Left ventricle myocardium superior (tissue), 1 donor: ENCODE data around the gene WDCP. TPM values are rescaled to one million over a fixed set of nuclear protein-coding genes. Genes with fewer than 3 reads are reported as not detected.
A peak's percentile ranks its signal among the peaks of the same experiment; 100 is the strongest.
"Not testable (repeated sequence)": the region's sequence is repeated elsewhere in the genome, so short reads cannot be mapped to it uniquely, and the experiment has no call there.

Experiments used
- ATAC-seq: fragments of 200-7000 bp; cut with Tn5 transposase; one replicate; pipeline ENCODE4 v1.9.1; 2020; ENCODE audit warnings: mild to moderate bottlenecking, moderate library complexity
- DNase-seq: peaks from one replicate; pipeline ENCODE4 v3.0.0-alpha.2; 2020
- intact Hi-C: fragments of 100-400 bp; cut with micrococcal nuclease; formaldehyde crosslinking; loops from one replicate; pipeline ENCODE4 v1.11.0; 2022
- total RNA-seq: library from RNA; stranded (reverse); fragmentation: NEBNext Ultra II Directional; extraction: Animal tissue kit (Norgen Biotek cat#: 25700); gene quantifications from one replicate; pipeline ENCODE4 v1.2.1, GENCODE V29; 2021
- donor health status: DM: no; HTN: yes; CAD: no; lungs with severe emphysema.

The WDCP gene
- total RNA-seq, 1 donor from 2014 or later = 8.0 TPM

GRCh38 chr2:24038786-24039499 lies 8.2 kb downstream of the WDCP start:
- intact Hi-C loops = no loop called here
- DNase-seq (no peak), ATAC-seq (no peak)

- DNase-seq (no peak), ATAC-seq (no peak)
Measured at GRCh38 chr2:24026233-24026632, 21.0 kb downstream of the WDCP start.

GRCh38 chr2:24024996-24025663 lies 22.1 kb downstream of the WDCP start:
- ATAC-seq (no peak), DNase-seq (no peak)
- intact Hi-C loops = no loop called here

More at GRCh38 chr2:24026233-24026632, 21.0 kb downstream of the WDCP start:
- intact Hi-C loops = no loop called here

- ATAC-seq = peak; percentile 34
- no peak for DNase-seq
- intact Hi-C loops = no loop called here
Measured at GRCh38 chr2:24024018-24024417, 23.2 kb downstream of the WDCP start.

- intact Hi-C loops = no loop called here
- DNase-seq (no peak), ATAC-seq (no peak)
Measured at GRCh38 chr2:24022975-24023575, 24.1 kb downstream of the WDCP start.

- intact Hi-C loops = no loop called here
- ATAC-seq (no peak), DNase-seq (no peak)
Measured at GRCh38 chr2:24022324-24022974, 24.7 kb downstream of the WDCP start.

- ATAC-seq (peak; percentile 34), DNase-seq (no peak)
- intact Hi-C loops = no loop called here
Measured at GRCh38 chr2:24021122-24021998, 25.8 kb downstream of the WDCP start.

GRCh38 chr2:24020244-24020643 lies 26.9 kb downstream of the WDCP start:
- ATAC-seq (no peak), DNase-seq (no peak)
- intact Hi-C loops = no loop called here

GRCh38 chr2:24019729-24020128 lies 27.5 kb downstream of the WDCP start:
- ATAC-seq = no peak
- intact Hi-C loops = no loop called here

GRCh38 chr2:24018241-24018640 lies 28.9 kb downstream of the WDCP start:
- intact Hi-C loops = no loop called here
- ATAC-seq (no peak), DNase-seq (no peak)

More at GRCh38 chr2:24019729-24020128, 27.5 kb downstream of the WDCP start:
- no peak for DNase-seq

- DNase-seq (no peak), ATAC-seq (no peak)
- intact Hi-C loops = no loop called here
Measured at GRCh38 chr2:24017711-24018110, 29.5 kb downstream of the WDCP start.

GRCh38 chr2:24016853-24017703 lies 30.1 kb downstream of the WDCP start:
- DNase-seq (no peak), ATAC-seq (no peak)
- intact Hi-C loops = no loop called here

GRCh38 chr2:24016376-24016761 lies 30.8 kb downstream of the WDCP start:
- intact Hi-C loops = no loop called here
- ATAC-seq (no peak), DNase-seq (no peak)

- DNase-seq = no peak
- intact Hi-C loops = no loop called here
- no peak for ATAC-seq
Measured at GRCh38 chr2:24015562-24016375, 31.4 kb downstream of the WDCP start.

- intact Hi-C loops, DNase-seq, ATAC-seq: not testable (repeated sequence)
Measured at GRCh38 chr2:24014902-24015301, 32.3 kb downstream of the WDCP start.

- intact Hi-C loops = no loop called here
- ATAC-seq (no peak), DNase-seq (no peak)
Measured at GRCh38 chr2:24012521-24013188, 34.5 kb downstream of the WDCP start.
